BJ (cell line): Measurements from ENCODE around the gene EPRS1. TPM values are rescaled to one million over a fixed set of nuclear protein-coding genes. Genes with fewer than 3 reads are reported as not detected.

ENCODE experiments used
- CTCF ChIA-PET: fragments of 350-600 bp; formaldehyde crosslinking; extraction: SDS; loops from one replicate; lab custom pipeline; 2021; ENCODE audit warnings: antibody characterized with exemption, inconsistent platforms; lab: Yijun Ruan, JAX
- POLR2A ChIA-PET: fragments of 300-600 bp; sonication (Branson Sonifier 250); formaldehyde crosslinking; extraction: SDS; loops from one replicate; lab custom pipeline; 2021; ENCODE audit warnings: antibody characterized with exemption; lab: Charles Lee
- DNase-seq: peaks from one replicate; pipeline ENCODE4 v3.0.0-alpha.2; 2011; ENCODE audit warnings: low read depth
- H3K27me3 ChIP-seq: 2 replicates; pipeline ENCODE4 v1.6.0; 2011; ENCODE audit warnings: low read length; ENCODE audit not compliant: control insufficient read depth, insufficient read depth
- H3K36me3 ChIP-seq: 2 replicates; pipeline ENCODE4 v1.5.1; 2011; ENCODE audit warnings: low read length; ENCODE audit not compliant: control insufficient read depth, insufficient read depth
- H3K4me3 ChIP-seq: 2 replicates; pipeline ENCODE4 v1.5.1; 2011; ENCODE audit warnings: low read depth, mild to moderate bottlenecking, control low read depth, low read length
- polyA plus RNA-seq: library from polyadenylated mRNA; depleted of rRNA; stranded (reverse); fragments of >200 nt; gene quantifications from 2 replicates; pipeline ENCODE4 v1.2.3, GENCODE V29; 2011
- TF ChIP-seq, protein P1 (sequence below): IDR thresholded peaks from 2 replicates; pipeline ENCODE4 v1.5.1; 2011; ENCODE audit warnings: low read depth, mild to moderate bottlenecking, control low read depth, inconsistent platforms, low read length, moderate library complexity; ENCODE audit not compliant: insufficient read depth

EPRS1 gene
- polyA plus RNA-seq, 1 experiment: 88.7 TPM

DNA sequence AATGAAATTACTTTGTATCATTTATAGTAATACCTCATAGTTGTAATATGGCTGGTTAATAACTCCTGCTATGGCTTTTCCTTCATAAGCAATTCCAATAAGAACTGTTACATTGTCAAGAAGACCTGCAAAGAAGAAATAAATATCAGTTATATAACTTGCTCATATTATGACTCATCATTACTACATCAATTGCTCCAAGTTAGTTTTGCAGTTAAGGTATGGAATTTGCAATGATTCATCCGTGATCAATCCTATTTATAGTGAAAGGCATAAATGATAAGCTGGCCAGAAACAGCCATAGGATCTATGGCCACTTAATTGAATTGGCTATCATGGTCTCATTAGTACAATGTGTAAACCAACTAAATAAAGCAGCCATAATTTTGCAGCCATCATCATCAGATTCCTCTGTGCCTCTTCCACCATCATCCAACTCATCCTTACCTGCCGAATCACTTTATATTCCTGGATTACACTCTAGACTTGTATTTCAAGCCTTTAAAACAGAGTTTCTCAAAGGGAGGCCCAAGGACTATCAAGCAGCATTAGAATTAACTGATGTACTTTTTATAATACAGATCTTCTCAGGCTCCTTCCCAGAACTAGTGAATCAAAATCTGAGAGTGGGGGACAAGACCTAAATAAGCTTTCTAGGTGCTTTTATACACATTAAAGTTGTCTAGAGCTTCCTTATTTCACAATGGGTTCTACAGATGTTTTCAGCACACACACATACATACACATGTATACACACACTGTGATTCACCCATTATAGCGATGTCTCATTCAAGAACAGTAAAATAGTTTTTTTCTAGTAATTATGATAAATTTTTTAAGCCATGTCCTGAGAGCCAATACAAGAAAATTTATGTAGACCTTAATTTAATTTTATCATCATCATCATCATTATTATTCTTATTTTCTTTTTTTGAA is 21.2 kb upstream of the EPRS1 start:
- ChIA-PET CTCF (interaction anchor here (1.3 kb wide), 1 partner anchor 9 kb away, joined by 3 read pairs; no protein-coding TSS in a partner anchor), POLR2A (no interaction called here)
- no peak for DNase-seq
- H3K4me3 ChIP-seq: no peak overlapping the region
- TF ChIP-seq, protein P1, sequence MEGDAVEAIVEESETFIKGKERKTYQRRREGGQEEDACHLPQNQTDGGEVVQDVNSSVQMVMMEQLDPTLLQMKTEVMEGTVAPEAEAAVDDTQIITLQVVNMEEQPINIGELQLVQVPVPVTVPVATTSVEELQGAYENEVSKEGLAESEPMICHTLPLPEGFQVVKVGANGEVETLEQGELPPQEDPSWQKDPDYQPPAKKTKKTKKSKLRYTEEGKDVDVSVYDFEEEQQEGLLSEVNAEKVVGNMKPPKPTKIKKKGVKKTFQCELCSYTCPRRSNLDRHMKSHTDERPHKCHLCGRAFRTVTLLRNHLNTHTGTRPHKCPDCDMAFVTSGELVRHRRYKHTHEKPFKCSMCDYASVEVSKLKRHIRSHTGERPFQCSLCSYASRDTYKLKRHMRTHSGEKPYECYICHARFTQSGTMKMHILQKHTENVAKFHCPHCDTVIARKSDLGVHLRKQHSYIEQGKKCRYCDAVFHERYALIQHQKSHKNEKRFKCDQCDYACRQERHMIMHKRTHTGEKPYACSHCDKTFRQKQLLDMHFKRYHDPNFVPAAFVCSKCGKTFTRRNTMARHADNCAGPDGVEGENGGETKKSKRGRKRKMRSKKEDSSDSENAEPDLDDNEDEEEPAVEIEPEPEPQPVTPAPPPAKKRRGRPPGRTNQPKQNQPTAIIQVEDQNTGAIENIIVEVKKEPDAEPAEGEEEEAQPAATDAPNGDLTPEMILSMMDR: no peak
- peaks cover 4% of the 10 kb centered on the region for H3K36me3 ChIP-seq
- no peaks in the 10 kb centered on the region for H3K27me3 ChIP-seq

DNA sequence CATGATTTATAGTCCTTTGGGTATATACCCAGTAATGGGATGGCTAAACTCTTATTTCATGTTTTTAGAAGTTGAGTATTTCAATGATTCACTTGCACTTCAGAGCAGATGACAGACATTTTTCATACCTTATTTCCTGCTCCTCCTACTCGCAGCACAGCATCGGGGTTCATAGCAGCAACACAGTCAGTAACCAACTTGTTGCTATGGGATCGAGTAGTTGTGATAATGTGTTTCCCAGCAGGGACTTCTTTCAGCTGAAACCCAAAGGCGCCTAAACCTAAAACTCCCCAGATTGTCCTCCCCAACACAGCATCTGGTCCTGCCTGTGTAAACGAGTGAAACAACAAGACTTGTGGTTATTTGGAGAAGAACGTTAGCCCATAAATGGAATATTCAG is 16.3 kb upstream of the EPRS1 start:
- H3K27me3 ChIP-seq: no peaks in the 10 kb centered on the region
- ChIA-PET CTCF (no interaction called here), POLR2A (no interaction called here)
- peaks cover 6% of the 10 kb centered on the region for H3K36me3 ChIP-seq
- TF ChIP-seq, protein P1: no peak
- DNase-seq: no peak
- H3K4me3 ChIP-seq: no peak overlapping the region

DNA sequence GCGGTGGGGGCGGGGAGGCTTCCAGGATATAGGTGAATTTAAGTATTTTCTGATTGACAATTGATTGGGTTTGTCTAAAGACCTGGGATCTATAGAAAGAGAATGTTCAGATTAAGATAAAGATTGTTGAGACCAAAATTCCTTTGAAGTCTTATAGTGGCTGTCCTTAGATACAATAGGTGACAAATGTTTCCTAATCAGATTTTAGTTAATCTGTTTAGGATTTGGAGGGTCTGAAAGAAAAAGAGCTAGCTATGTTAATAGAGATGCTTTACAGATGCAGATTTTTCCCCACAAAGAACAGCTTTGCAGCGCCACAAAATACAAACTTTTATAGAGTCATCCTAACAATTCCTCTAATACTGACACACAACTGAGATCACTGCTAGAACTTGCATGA is 14.6 kb upstream of the EPRS1 start:
- H3K36me3 ChIP-seq: peaks cover 4% of the 10 kb centered on the region
- CTCF ChIA-PET: no interaction called here
- no peak overlapping the region for H3K4me3 ChIP-seq
- POLR2A ChIA-PET: no interaction called here
- no peak for DNase-seq
- TF ChIP-seq, protein P1: no peak
- no peaks in the 10 kb centered on the region for H3K27me3 ChIP-seq

DNA sequence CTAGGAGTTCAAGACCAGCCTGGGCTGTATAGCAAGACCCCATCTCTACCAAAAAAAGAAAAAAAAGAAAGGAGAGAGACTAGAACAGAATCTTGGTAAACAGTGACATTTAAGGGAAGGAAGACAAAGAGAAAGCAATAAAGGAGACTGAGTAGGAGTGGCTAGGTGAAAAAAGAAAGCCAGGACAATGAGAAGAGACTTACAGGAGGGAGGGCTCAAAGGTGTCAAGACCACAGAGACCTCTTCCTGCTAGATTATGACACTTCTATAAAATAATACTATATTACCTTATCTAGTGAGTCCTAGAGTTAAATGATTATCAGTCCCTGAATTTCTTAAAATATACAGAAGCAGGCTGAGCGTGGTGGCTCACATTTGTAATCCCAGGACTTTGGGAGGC is 10.1 kb upstream of the EPRS1 start:
- Histone ChIP-seq H3K27me3 (no peaks in the 10 kb centered on the region), H3K4me3 (no peak overlapping the region), H3K36me3 (peaks cover 1% of the 10 kb centered on the region; the same call in 1 of the 2 replicates)
- TF ChIP-seq, protein P1: no peak
- ChIA-PET CTCF (no interaction called here), POLR2A (no interaction called here)
- DNase-seq: no peak

DNA sequence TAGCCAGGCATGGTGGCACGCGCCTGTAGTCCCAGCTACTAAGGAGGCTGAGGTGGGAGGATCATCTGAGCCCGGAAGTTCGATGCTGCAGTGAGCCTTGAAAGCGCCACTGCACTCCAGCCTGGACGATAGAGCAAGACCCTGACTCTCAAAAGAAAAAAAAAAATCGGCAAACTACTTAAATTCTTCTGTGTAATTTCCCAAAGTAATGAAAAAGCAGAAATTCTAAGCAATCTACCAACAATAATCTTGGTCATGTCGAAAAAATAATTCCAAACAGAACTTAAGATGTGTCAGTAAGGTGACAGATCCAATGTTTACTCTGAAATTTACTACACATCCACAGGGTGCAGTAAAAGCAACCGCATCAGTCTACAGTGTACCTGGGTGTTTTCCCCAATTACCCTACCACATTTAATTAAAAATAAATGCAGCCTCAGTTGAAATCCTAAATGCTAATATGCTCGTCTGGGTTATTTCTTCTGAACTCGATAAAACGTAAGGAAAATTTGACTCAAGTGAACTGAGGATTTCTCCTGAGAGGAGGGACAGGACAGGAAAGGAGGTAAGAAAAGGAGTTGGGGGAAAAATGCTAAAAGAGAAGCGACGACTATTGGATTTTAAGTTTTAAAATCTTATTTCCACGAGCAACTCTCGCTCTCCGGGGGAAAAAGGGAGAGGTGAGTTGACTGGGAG is 801 bp downstream of the EPRS1 start:
- ChIA-PET CTCF (interaction anchor here (1.0 kb wide), 1 partner anchor 70 kb away, joined by 3 read pairs; no protein-coding TSS in a partner anchor), POLR2A (no interaction called here)
- no peak for DNase-seq
- TF ChIP-seq, protein P1: no peak
- no peaks in the 10 kb centered on the region for H3K27me3 ChIP-seq
- H3K36me3 ChIP-seq: no peaks in the 10 kb centered on the region; the same call in 1 of the 2 replicates
- H3K4me3 ChIP-seq: peak overlapping the region; percentile 99
